ENCODE results near the gene MMD.
"Not testable (repeated sequence)": the region's sequence is repeated elsewhere in the genome, so short reads cannot be mapped to it uniquely, and the experiment has no call there.

The MMD gene

DNA sequence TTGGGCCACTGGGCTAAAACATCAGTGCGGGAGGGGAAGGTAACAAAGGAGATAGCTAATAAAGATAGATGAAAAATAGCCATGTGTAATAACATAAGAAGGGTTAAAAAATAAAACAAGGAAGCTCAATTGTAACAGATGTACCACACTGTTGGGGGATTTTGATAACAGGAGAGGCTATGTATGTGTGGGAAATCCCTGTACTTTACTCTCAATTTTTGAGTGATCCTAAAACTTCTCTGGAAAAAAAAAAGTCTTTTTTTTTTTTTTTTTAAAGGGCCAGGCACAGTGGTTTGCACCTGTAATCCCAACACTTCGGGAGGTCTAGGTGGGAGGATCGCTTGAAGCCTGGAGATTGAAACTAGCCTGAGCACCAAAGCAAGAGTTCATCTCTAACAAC is 1.9 kb upstream of the MMD start:
- in situ Hi-C loops (cut with MboI; ENCODE audit: low sequenced_read_pairs, unreplicated experiment) = no loop called here
- TF ChIP-seq, protein P1, sequence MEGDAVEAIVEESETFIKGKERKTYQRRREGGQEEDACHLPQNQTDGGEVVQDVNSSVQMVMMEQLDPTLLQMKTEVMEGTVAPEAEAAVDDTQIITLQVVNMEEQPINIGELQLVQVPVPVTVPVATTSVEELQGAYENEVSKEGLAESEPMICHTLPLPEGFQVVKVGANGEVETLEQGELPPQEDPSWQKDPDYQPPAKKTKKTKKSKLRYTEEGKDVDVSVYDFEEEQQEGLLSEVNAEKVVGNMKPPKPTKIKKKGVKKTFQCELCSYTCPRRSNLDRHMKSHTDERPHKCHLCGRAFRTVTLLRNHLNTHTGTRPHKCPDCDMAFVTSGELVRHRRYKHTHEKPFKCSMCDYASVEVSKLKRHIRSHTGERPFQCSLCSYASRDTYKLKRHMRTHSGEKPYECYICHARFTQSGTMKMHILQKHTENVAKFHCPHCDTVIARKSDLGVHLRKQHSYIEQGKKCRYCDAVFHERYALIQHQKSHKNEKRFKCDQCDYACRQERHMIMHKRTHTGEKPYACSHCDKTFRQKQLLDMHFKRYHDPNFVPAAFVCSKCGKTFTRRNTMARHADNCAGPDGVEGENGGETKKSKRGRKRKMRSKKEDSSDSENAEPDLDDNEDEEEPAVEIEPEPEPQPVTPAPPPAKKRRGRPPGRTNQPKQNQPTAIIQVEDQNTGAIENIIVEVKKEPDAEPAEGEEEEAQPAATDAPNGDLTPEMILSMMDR (IDR thresholded peaks at IDR 0.05; ENCODE audit: borderline replicate concordance, control extremely low read depth, extremely low read depth, insufficient read depth, missing control alignments) = no peak
- DNase-seq (ENCODE audit: low spot score) = no peak

DNA sequence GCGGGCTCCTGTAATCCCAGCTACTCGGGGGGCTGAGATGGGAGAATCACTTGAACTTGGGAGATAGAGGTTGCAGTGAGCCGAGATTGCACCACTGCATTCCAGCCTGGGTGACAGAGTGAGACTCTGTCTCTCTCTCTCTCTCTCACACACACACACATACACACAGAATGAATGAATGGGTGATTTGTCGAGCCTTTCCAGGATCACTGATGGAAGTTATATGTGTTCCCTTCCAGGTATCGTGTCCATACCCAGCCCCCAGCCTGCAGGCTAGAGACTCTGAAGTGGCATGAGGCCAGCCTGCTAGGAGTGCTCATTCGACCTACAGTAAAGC is 1.2 kb upstream of the MMD start:
- in situ Hi-C loops (cut with MboI; ENCODE audit: low sequenced_read_pairs, unreplicated experiment); DNase-seq (ENCODE audit: low spot score): not testable (repeated sequence)

DNA sequence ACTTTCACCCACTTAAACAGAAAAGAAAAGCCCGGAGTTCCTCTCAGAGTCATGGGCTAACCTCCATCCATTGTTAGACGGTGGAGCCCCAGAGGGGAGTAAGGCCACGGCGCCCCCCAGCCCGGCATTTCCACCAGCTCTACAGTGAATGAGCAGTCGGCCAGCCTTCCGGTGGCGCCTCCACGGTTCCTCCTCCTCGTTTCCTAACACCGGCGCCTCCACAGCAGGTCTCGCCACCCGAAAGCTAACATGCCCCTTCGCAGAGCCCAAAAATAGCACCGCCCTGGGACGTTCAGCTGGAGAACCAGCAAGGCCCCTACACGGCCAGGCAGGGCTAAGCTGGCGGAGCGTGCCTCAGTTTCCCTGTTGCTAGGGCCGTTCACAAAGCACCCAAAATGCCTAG is 858 bp downstream of the MMD start:
- TF ChIP-seq, protein P1 (IDR thresholded peaks at IDR 0.05; ENCODE audit: borderline replicate concordance, control extremely low read depth, extremely low read depth, insufficient read depth, missing control alignments) = no peak
- in situ Hi-C loops (cut with MboI; ENCODE audit: low sequenced_read_pairs, unreplicated experiment) = no loop called here
- DNase-seq (ENCODE audit: low spot score) = peak; percentile 37

DNA sequence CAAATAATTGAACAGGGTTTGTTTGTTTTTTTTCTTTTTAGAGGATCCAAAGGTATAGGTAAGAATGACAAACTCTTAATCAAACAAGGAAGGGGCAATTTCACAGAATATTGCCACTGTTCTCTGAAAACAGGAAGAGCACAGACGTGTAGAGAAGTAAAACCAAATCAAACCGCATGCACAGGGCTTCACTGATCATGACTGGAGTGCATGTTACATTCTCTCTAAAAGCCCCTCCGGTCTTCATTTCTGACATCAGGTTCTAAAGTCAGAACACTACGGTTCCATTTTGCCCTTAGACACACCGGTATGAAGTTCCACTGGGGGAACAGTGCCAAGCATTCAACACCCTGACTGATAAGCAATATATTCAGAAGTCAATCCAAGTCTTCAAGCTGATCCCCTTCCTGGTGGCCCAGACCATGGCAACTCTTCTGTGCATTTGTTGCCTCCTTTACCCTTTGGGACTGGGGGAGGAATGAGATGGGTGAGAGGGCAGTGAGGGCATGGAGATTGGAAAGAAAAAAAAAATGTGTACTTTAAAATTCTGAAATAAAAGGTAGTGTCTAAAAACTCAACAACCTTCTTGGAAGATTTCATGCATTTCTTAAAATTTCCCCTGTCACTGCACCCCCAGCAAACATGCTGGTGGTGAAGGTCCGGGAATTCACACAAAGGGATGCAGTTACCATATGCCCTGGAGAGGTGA is 1.4 kb downstream of the MMD start:
- DNase-seq (ENCODE audit: low spot score) = peak; percentile 50
- in situ Hi-C loops (cut with MboI; ENCODE audit: low sequenced_read_pairs, unreplicated experiment) = no loop called here
- TF ChIP-seq, protein P1 (IDR thresholded peaks at IDR 0.05; ENCODE audit: borderline replicate concordance, control extremely low read depth, extremely low read depth, insufficient read depth, missing control alignments) = no peak

DNA sequence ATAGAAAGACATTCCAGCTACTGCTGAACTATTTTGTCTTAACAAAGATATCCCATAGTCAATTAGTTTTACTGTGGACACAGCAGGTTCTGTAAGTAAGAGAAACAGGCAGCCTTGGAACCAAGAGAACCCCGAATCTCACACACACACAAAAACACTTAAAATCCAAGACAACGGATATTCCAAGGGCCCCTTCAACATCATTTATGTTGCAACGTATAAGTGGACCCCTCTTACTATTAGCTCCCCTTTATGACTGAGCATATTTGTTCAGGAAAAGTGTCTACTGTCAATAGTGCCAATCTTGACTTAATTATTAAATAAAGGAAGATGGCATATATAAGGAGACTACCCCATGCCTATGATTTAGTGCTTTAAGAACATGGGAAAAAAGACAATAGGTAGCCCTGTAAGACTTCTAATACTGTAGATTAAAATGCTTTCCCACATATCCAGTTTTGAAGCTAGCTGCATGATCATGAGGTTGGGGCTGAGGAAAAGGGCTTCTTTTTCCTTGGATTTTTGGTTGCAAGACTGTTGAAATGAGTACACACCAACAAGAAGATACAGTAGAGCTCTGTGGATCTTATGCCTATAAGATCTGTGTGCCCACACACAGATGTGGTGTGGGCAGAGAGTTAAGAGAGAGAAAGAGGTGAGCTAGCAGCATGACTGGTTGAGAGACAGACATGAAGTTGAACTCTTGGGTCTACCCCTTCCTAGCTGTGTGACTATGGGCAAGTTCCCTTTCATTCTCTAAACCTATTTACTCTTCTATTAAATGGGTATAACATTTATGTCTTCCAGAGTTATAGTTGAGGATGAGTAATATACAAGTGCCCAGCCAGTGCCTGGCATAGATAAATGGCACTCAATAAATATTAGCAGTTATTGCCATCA is 3.0 kb downstream of the MMD start:
- in situ Hi-C loops (cut with MboI; ENCODE audit: low sequenced_read_pairs, unreplicated experiment) = no loop called here
- TF ChIP-seq, protein P1 (IDR thresholded peaks at IDR 0.05; ENCODE audit: borderline replicate concordance, control extremely low read depth, extremely low read depth, insufficient read depth, missing control alignments) = no peak
- no peak for DNase-seq (ENCODE audit: low spot score)

DNA sequence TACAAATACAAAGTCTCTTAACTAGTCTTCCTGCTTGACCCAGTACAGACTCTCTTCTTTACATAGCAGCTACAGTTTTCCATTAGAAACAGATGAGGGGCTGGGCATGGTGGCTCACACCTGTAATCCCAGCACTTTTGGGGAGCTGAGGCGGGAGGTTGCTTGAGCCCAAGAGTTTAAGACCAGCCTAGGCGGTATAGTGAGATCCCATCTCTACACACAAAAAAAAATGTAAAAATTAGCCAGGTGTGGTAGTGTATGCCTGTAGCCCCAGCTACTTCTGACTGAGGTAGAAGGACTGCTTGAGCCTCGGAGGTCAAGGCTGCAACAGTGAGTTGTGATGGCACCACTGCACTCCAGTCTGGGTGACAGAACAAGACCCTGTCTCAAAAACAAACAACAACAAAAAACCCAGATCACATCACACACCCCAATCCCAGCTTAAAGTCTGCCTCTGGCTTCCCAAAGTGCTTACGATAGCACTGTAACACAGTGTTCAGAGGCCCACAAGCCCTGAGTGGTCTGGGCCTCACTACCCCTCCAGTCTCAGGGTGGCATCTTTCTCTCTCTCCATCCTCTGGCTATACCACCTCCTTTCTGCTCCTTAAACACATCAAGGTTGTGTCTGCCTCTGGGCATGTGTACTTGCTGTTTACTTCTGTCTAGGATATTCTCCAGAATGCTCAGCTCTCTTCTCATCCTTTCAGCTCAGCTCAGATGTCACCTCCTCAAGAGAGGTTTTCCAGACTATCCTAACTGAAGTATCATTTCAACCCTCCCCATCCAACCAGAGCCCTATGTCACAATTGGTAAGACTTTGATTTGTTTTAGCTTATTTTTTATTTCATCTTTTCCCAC is 4.0 kb downstream of the MMD start:
- TF ChIP-seq, protein P1 (IDR thresholded peaks at IDR 0.05; ENCODE audit: borderline replicate concordance, control extremely low read depth, extremely low read depth, insufficient read depth, missing control alignments) = no peak
- in situ Hi-C loops (cut with MboI; ENCODE audit: low sequenced_read_pairs, unreplicated experiment) = no loop called here
- DNase-seq (ENCODE audit: low spot score) = no peak

All from GM13976 (cell line).